ENCODE measurements around the gene PPIB. TPM values are rescaled to one million over a fixed set of nuclear protein-coding genes. Genes with fewer than 3 reads are reported as not detected.

The PPIB gene
- total RNA-seq, 1 experiment from 2014 or later, result 458 TPM

GRCh38 chr15:64107337-64107736 lies 55.5 kb downstream of the PPIB start:
- no peak for TF ChIP-seq CTCF (IDR thresholded peaks at IDR 0.05; ENCODE audit: insufficient read depth in 1 of 2, low read depth in 1 of 2, low read length in 1 of 2, severe bottlenecking in 1 of 2, unreplicated experiment in 1 of 2)
- Histone ChIP-seq H3K36me3 (ENCODE audit: control insufficient read depth, insufficient read depth, low read length) (no peaks in the 10 kb centered on the region; the same call in 1 of the 2 replicates), H3K9me3 (no peaks in the 10 kb centered on the region), H3K4me3 (ENCODE audit: low read depth, low read length) (no peak overlapping the region), H3K4me1 (peaks cover 11% of the 10 kb centered on the region), H3K27me3 (replicated peaks; ENCODE audit: control insufficient read depth, insufficient read depth, low read length) (no peaks in the 10 kb centered on the region)
- DNase-seq, result no peak
- POLR2A ChIA-PET, result no interaction called here
- Mint-ChIP-seq H3K4me3 (ENCODE audit: unreplicated experiment) (no peak overlapping the region), H3K36me3 (ENCODE audit: insufficient read depth, unreplicated experiment) (peaks cover 4% of the 10 kb centered on the region), H3K27me3 (ENCODE audit: insufficient read depth, unreplicated experiment) (no peaks in the 10 kb centered on the region), H3K27ac (ENCODE audit: unreplicated experiment) (no peak overlapping the region), H3K4me1 (ENCODE audit: low read depth, unreplicated experiment) (peaks cover 6% of the 10 kb centered on the region), H3K9me3 (ENCODE audit: unreplicated experiment) (no peaks in the 10 kb centered on the region)
- CTCF ChIA-PET, result no interaction called here
- intact Hi-C loops (cut with micrococcal nuclease; ENCODE audit: unreplicated experiment), result no loop called here
- no TSS peak for BruUV-seq (replicated peaks)

Other genes starting within 250 kb of the PPIB start
- 1.4 and 2.2 TPM in 2 replicates for gene DAPK2, start 116.5 kb downstream of the PPIB start, total RNA-seq (2022)
- 61.6 and 63.7 TPM in 2 replicates for gene CIAO2A, start 69.2 kb downstream of the PPIB start, total RNA-seq (2022)
- gene SNX1, start 67.0 kb downstream of the PPIB start, total RNA-seq (2022), result 72.0 and 75.7 TPM in 2 replicates
- 0.91 and 1.2 TPM in 2 replicates for gene SNX22, start 11.3 kb downstream of the PPIB start, total RNA-seq (2022)
- 11.5 and 17.5 TPM in 2 replicates for gene CSNK1G1, start 193.2 kb upstream of the PPIB start, total RNA-seq (2022)
- gene PCLAF, start 218.4 kb upstream of the PPIB start, total RNA-seq (2022), result 93.7 and 96.9 TPM in 2 replicates
- 24.1 and 26.2 TPM in 2 replicates for gene TRIP4, start 224.8 kb upstream of the PPIB start, total RNA-seq (2022)